G401 (cell line): Measurements from ENCODE around the gene TEX19. TPM values are rescaled to one million over a fixed set of nuclear protein-coding genes. Genes with fewer than 3 reads are reported as not detected.
"Not testable (repeated sequence)": the region's sequence is repeated elsewhere in the genome, so short reads cannot be mapped to it uniquely, and the experiment has no call there.

Experiments used
- DNase-seq: peaks from one replicate; pipeline ENCODE4 v3.0.0-alpha.2; 2015; ENCODE audit warnings: low spot score
- in situ Hi-C: cut with HindIII; loops from 2 replicates; pipeline ENCODE4 v1.10.0; 2016; ENCODE audit warnings: low sequenced_read_pairs, mixed read lengths
- total RNA-seq: library from RNA; depleted of rRNA; stranded (reverse); fragments of >200 nt; shearing (Covaris generic); gene quantifications from 2 replicates; pipeline ENCODE4 v1.2.3, GENCODE V29; 2014

Gene TEX19
- total RNA-seq, 1 experiment from 2014 or later, result 5.7 TPM

DNA sequence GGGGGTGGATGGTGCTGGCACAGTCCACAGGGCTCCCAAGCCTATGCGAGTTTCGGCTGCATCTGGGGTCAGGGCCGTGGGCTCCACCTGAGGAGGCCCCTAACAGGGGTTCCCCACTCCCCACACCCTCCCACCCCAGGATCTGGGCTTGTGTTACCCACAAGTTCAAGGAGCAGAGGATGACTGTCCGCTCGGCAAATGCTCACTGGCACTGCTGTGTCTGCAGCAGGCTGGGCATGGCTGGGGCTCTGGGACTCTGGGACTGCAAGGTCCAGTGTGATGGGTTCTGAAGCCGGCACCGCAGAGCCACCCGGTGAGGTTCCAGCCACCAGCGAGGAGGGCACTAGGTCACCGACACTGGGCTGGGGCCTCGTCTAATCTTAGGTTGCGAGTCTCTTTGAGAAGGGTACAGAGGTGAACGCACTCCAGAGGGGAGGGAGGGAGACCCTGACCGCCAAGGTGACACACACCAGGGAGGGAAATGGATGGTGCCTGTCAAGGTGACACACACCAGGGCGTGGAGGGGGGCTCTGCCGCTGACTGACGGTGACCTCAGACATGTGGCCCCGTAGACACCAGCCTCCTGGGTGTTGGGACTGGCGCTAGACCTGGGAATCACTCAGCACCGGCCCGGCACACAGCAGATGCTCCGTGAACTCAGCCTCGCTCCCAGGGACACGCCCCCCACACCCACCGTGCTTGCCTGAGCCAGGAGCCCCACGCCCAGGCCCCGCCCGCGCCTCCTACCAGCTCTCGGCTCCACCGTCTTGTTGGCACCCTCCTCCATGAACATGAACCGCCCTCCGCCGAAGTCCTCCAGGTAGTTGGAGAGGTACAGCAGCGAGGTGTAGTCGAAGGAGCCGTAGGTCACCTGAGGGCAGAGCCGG, 38.6 kb downstream of the TEX19 start:
- DNase-seq, result no peak
- in situ Hi-C loops, result no loop called here

GRCh38 chr17:82399041-82399441, 40.0 kb downstream of the TEX19 start:
- peak; percentile 18 for DNase-seq
- in situ Hi-C loops, result no loop called here

GRCh38 chr17:82399601-82400101, 40.6 kb downstream of the TEX19 start:
- in situ Hi-C loops, result no loop called here
- DNase-seq, result no peak

GRCh38 chr17:82400206-82400605, 41.2 kb downstream of the TEX19 start:
- in situ Hi-C loops, result no loop called here

DNA sequence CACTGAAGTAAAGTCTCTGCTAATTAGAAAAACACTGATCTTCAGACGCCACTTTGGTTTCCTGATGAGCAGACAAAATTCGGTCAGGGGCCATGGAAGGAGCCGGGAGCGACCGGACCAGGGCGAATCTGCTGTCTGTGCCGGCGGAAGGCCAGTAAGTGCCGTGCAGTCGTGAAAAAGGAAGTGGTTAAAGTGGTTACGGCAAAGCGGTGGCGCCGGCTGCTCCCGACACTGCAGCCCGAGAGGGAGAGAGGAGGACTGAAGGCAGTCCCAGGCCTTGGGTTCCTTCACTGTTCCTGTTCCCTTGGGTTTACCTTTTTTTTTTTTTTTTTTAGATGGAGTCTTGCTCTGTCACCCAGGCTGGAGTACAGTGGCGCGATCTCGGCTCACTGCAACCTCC, 41.8 kb downstream of the TEX19 start:
- no peak for DNase-seq
- in situ Hi-C loops, result no loop called here

More at GRCh38 chr17:82400206-82400605, 41.2 kb downstream of the TEX19 start:
- DNase-seq, result no peak

DNA sequence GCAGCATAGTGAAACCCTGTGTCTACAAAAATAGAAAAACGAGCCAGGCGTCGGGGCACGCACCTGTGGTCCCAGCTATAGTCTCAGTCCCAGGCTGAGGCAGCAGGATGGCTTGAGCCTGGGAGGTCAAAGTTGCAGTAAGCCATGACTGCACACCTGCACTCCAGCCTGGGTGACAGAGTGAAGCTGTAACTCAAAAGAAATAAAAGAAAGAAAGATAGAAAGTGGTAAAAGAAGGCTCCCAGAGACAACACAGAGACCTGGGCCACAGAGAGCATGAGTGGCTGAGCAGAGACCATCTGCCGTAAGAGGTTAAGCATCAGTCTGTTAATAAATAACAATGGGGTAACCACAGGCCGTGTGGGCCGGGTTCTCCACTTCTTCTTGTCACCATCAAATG, 43.8 kb downstream of the TEX19 start:
- in situ Hi-C loops, result no loop called here

DNA sequence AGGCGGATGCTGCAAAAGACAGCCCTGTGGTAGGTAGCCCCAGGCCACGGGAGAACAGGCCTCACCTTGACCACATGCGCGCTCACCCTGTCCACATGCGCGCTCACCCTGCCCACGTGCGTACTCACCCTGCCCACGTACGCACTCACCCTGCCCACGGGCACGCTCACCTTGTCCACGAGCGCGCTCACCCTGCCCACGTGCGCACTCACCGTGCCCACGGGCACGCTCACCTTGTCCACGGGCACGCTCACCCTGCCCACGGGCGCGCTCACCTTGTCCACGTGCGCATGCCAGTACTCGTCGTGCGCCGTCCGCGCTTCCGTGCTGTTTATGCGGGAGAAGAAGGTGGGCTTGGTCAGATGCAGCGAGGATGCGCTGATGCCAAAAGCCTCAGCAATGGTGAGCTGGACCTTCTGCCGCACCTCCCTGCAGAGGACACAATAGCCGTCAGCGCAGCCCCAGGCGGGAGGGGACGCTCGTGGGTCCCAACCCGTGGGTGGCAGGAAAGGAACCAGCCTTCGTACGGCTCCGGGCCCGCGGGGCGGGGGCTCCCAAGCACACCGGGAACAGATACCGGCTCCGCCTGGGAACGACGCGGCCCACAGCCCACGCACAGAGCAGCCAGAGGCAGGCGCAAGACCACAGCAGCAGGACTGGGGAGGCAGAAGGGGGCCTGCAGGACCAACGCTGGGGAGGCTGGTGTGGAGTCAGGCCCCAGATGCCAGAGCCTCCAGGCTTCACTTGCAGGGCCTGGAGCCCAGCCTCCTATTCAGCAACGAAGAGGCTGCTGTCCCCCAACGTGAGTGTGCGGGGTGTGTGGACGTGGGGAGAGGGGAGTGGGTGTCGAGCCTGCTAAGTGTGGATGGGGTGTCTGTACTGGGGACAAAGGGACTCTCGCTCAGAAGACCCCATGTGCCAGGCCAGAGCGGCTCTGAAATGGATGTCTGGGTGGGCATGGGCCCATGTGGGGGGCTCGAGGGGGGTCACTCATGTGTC, 44.9 kb downstream of the TEX19 start:
- DNase-seq, result no peak
- in situ Hi-C loops, result no loop called here

More for the DNA sequence above, 43.8 kb downstream of the TEX19 start:
- DNase-seq, result no peak

- in situ Hi-C loops, result no loop called here
Measured at GRCh38 chr17:82405051-82405450, 46.0 kb downstream of the TEX19 start.

DNA sequence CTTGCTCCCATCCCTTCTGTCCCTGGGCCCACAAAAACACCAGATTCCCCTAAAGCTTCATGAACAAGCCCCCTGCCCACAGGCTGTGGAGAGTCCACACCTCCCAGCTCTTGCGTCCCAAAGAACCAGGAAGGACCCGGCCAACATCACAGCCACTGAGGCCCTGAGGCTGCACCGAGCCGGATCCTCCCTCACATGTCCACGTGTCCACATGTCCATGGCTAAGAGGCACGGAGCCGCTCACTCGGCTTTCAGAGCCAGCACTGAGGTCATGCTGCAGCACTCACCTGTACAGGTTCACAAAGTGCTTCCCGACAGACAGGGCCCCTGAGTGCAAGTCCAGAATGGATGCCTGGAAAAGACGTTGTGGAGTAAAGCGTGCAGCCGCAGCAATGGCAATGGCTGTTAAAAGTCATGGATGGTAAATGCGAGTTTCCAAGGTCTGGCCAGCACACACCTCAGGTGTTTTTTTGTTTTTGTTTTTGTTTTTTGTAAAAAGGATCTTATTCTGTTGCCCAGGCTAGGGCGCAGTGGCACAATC, 47.2 kb downstream of the TEX19 start:
- in situ Hi-C loops, result no loop called here
- no peak for DNase-seq

More at GRCh38 chr17:82405051-82405450, 46.0 kb downstream of the TEX19 start:
- no peak for DNase-seq

DNA sequence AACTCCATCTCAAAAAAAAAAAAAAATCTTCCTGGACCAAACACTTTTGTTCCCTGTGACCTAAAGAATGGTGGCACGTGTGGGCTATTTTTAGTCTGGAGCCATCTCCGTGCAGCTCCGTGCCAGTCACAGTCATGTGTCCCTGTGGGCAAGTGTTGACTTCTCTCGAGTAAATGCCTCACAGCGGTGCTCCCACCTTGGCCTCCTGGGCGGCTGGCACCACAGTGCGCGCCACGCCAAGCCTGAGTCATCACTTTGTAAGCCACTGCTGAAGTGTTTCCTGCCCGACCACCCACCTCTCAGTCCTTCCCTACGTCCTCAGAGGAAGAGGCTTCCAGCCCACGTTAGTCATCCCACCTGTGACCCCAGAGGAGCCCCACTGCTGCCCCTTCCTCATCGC, 48.2 kb downstream of the TEX19 start:
- DNase-seq, result no peak
- in situ Hi-C loops, result no loop called here

GRCh38 chr17:82408288-82408937, 49.4 kb downstream of the TEX19 start:
- in situ Hi-C loops, result no loop called here
- no peak for DNase-seq

DNA sequence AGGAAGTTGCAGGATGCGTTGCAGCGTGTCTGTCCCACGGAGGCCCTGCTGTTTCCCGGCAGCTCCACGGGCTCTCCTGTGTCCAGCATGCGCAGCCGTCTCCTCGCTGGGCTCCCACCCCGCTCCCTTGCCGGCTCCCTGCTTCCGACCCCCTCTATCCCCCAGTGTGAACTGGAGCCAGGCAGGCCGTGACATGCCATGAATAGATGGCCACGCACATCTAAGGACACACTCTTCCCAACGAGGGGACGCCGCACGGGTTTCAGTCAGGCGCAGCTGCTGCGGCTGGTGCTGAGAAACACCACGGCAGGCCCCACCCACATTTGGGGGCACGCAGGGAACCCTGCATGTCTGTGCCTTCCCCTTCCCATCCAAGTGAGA, 49.9 kb downstream of the TEX19 start:
- DNase-seq, result no peak
- in situ Hi-C loops, result no loop called here

- in situ Hi-C loops, result loop anchor here (10.0 kb wide), 1 partner anchor 65 kb away; no protein-coding TSS in a partner anchor
- DNase-seq, result no peak
Measured at GRCh38 chr17:82410014-82410716, 51.1 kb downstream of the TEX19 start.

DNA sequence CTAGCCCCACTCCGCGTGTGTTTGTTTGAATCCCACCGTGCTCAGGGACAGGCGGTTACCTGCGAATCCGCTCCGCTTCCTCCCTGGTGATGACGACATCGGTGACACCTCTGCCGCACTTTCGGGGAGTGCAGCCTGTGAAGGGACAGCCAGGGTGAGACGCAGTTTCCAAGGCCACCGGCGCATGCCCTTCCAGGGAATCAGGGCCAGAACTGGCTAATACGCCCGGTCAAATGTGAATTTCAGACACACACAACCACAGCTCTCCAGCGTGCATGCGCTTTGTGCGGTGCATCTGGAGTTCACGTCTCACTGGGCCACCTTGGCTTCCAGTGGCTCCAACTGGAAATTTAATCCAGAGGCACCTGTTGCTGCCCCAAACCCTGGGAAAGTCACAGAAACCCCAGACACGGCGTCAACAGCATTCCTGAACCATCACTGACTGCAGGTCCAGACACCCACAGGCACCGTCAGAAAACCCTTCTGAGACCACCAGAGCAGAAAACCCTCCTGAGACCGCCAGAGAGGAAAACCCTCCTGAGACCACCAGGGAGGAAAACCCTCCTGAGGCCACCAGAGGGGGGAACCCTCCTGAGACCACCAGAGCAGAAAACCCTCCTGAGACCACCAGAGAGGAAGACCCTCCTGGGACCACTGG, 52.5 kb downstream of the TEX19 start:
- in situ Hi-C loops, result loop anchor here (10.0 kb wide), 1 partner anchor 67 kb away; no protein-coding TSS in a partner anchor
- no peak for DNase-seq

DNA sequence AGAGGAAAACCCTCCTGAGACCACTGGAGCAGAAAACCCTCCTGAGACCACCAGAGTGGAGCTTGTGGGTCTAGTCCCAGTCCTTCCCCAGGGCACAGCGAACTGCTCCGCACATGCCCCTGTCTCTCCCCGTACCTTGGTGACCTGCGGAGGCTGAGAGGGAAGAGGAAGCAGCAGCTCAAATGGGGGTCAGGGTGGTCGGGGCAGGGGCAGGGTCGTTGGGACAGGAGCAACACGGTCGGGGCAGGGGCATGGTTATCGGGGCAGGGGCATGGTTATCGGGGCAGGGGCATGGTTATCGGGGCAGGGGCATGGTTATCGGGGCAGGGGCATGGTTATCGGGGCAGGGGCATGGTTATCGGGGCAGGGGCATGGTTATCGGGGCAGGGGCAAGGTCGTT, 53.0 kb downstream of the TEX19 start:
- not testable (repeated sequence) for DNase-seq
- in situ Hi-C loops, result loop anchor here (10.0 kb wide), 1 partner anchor 67 kb away; no protein-coding TSS in a partner anchor

GRCh38 chr17:82412535-82413520, 53.8 kb downstream of the TEX19 start:
- no peak for DNase-seq
- in situ Hi-C loops, result loop anchor here (10.0 kb wide), 1 partner anchor 68 kb away; no protein-coding TSS in a partner anchor
